OCI-LY7 (cell line): ENCODE results near the gene NECAB2. TPM values are rescaled to one million over a fixed set of nuclear protein-coding genes. Genes with fewer than 3 reads are reported as not detected.

Source experiments
- BruUV-seq: library from RNA; stranded (reverse); fragments of 400-500 nt; replicated peaks from 2 replicates; lab custom pipeline; 2021; lab: Mats Ljungman, UMichigan
- CTCF ChIA-PET: fragments of 300-600 bp; sonication (Branson Sonifier 250); formaldehyde crosslinking; loops from one replicate; lab custom pipeline; 2022; ENCODE audit warnings: antibody characterized with exemption; ENCODE audit not compliant: unreplicated experiment; lab: Charles Lee
- POLR2A ChIA-PET: fragments of 300-600 bp; sonication (Branson Sonifier 250); formaldehyde crosslinking; loops from one replicate; lab custom pipeline; 2022; ENCODE audit warnings: antibody characterized with exemption; lab: Charles Lee
- DNase-seq: peaks from one replicate; pipeline ENCODE4 v3.0.0-alpha.2; 2015; ENCODE audit warnings: low spot score
- H2AFZ ChIP-seq: fragments of 200-600 bp; sonication (generic), shearing (Covaris generic); 2 replicates; pipeline ENCODE4 v1.6.1; 2014; ENCODE audit warnings: mild to moderate bottlenecking, antibody characterized with exemption, low read length, moderate library complexity
- H3K27ac ChIP-seq: fragments of 200-600 bp; sonication (generic); 2 replicates; pipeline ENCODE4 v1.5.1; 2014; ENCODE audit warnings: mixed run types, low read depth, mild to moderate bottlenecking, moderate library complexity, low read length, inconsistent platforms; ENCODE audit not compliant: poor library complexity, severe bottlenecking
- H3K36me3 ChIP-seq: fragments of 200-600 bp; sonication (generic); 2 replicates; pipeline ENCODE4 v1.6.1; 2014; ENCODE audit warnings: mild to moderate bottlenecking, antibody characterized with exemption, low read length, moderate library complexity, mixed read lengths; ENCODE audit not compliant: insufficient read depth
- H3K4me1 ChIP-seq: fragments of 200-600 bp; sonication (generic); 2 replicates; pipeline ENCODE4 v1.5.1; 2014; ENCODE audit warnings: mild to moderate bottlenecking, low read length; ENCODE audit not compliant: insufficient read depth, poor library complexity, severe bottlenecking
- H3K4me2 ChIP-seq: fragments of 200-600 bp; sonication (generic); 2 replicates; pipeline ENCODE4 v1.6.1; 2014; ENCODE audit warnings: mild to moderate bottlenecking, low read length
- H3K4me3 ChIP-seq: fragments of 200-600 bp; sonication (generic); 2 replicates; pipeline ENCODE4 v1.5.1; 2014; ENCODE audit warnings: mild to moderate bottlenecking, low read depth, low read length; ENCODE audit not compliant: poor library complexity, severe bottlenecking
- H3K79me2 ChIP-seq: fragments of 200-600 bp; sonication (generic); 2 replicates; pipeline ENCODE4 v1.6.1; 2016; ENCODE audit warnings: low read depth, mild to moderate bottlenecking, low read length, moderate library complexity, mixed read lengths; ENCODE audit not compliant: insufficient read depth
- H3K9me2 ChIP-seq: fragments of 200-600 bp; sonication (generic); 2 replicates; pipeline ENCODE4 v1.6.1; 2016; ENCODE audit warnings: mild to moderate bottlenecking, low read length, mixed read lengths; ENCODE audit not compliant: insufficient read depth
- H3K9me3 ChIP-seq: fragments of 200-600 bp; sonication (generic); 2 replicates; pipeline ENCODE4 v1.6.1; 2014; ENCODE audit warnings: mild to moderate bottlenecking, mixed run types, low read length, mixed read lengths
- H4K20me1 ChIP-seq: fragments of 200-600 bp; sonication (generic); 2 replicates; pipeline ENCODE4 v1.6.1; 2014; ENCODE audit warnings: mild to moderate bottlenecking, antibody characterized with exemption, low read length, moderate library complexity, mixed read lengths; ENCODE audit not compliant: insufficient read depth
- CTCF ChIP-seq: fragments of 200-600 bp; sonication (generic); conservative IDR thresholded peaks from 2 replicates; pipeline ENCODE4 v1.5.1; 2014; ENCODE audit warnings: mild to moderate bottlenecking, antibody characterized with exemption, low read length, moderate library complexity, mixed read lengths
- EZH2phosphoT487 ChIP-seq: fragments of 200-600 bp; sonication (generic); IDR thresholded peaks from 2 replicates; pipeline ENCODE4 v1.6.1; 2018; ENCODE audit warnings: low read depth, borderline replicate concordance, mild to moderate bottlenecking, mixed run types, antibody characterized with exemption, low read length, moderate library complexity, mixed read lengths
- intact Hi-C: fragments of 100-400 bp; cut with micrococcal nuclease; formaldehyde crosslinking; loops from one replicate; pipeline ENCODE4 v1.10.0; 2022; ENCODE audit not compliant: unreplicated experiment
- total RNA-seq, 2 experiments: library from RNA; depleted of rRNA in 1 of 2; stranded (reverse); fragments of >200 nt in 1 of 2; shearing (Covaris generic) in 1 of 2; gene quantifications; 2 replicates each; pipeline ENCODE4 v1.2.3, GENCODE V29; 2014 to 2022

Gene NECAB2
- total RNA-seq, 2 experiments from 2014 or later = not detected

GRCh38 chr16:84041881-84042280 lies 73.8 kb downstream of the NECAB2 start:
- H3K79me2 ChIP-seq = no peaks in the 10 kb centered on the region
- no peaks in the 10 kb centered on the region for H3K4me1 ChIP-seq
- ChIA-PET POLR2A (no interaction called here), CTCF (no interaction called here)
- H3K36me3 ChIP-seq = no peaks in the 10 kb centered on the region
- intact Hi-C loops = no loop called here
- TF ChIP-seq EZH2phosphoT487 = no peak
- no peak for TF ChIP-seq CTCF
- BruUV-seq = no TSS peak
- no peaks in the 10 kb centered on the region for H4K20me1 ChIP-seq
- H3K4me3 ChIP-seq = no peak overlapping the region
- H3K27ac ChIP-seq = no peak overlapping the region
- no peaks in the 10 kb centered on the region for H3K9me3 ChIP-seq
- no peak overlapping the region for H2AFZ ChIP-seq
- DNase-seq = no peak
- no peaks in the 10 kb centered on the region for H3K9me2 ChIP-seq
- H3K4me2 ChIP-seq = no peak overlapping the region

- intact Hi-C loops = no loop called here
- CTCF ChIA-PET = no interaction called here
- Histone ChIP-seq H3K27ac (no peak within 1 kb of the TSS), H3K4me2 (no peak within 1 kb of the TSS), H3K9me2 (no peaks in the 10 kb centered on the region), H2AFZ (no peak within 1 kb of the TSS), H3K4me1 (no peaks in the 10 kb centered on the region), H3K4me3 (no peak within 1 kb of the TSS), H3K79me2 (no peaks in the 10 kb centered on the region), H3K9me3 (no peaks in the 10 kb centered on the region), H3K36me3 (no peaks in the 10 kb centered on the region), H4K20me1 (no peaks in the 10 kb centered on the region)
- TF ChIP-seq EZH2phosphoT487 (no peak), CTCF (no peak)
- POLR2A ChIA-PET = no interaction called here
- no TSS peak for BruUV-seq
- DNase-seq = no peak
Measured at GRCh38 chr16:84042308-84042878, 74.3 kb downstream of the NECAB2 start, which contains the start of gene SLC38A8. Gene SLC38A8, minus strand, starts transcription at chr16:84042795. Its CDS starts 638 bp downstream, at chr16:84042157.

GRCh38 chr16:84042879-84043485 lies 74.9 kb downstream of the NECAB2 start:
- H3K9me3 ChIP-seq = no peaks in the 10 kb centered on the region
- no peak overlapping the region for H3K4me2 ChIP-seq
- intact Hi-C loops = no loop called here
- no peaks in the 10 kb centered on the region for H4K20me1 ChIP-seq
- H3K79me2 ChIP-seq = no peaks in the 10 kb centered on the region
- POLR2A ChIA-PET = interaction anchor here (0.5 kb wide), 1 partner anchor 34 kb away, joined by 3 read pairs; no protein-coding TSS in a partner anchor
- H2AFZ ChIP-seq = no peak overlapping the region
- no peak for DNase-seq
- H3K4me1 ChIP-seq = no peaks in the 10 kb centered on the region
- H3K9me2 ChIP-seq = no peaks in the 10 kb centered on the region
- no peak overlapping the region for H3K4me3 ChIP-seq
- no peaks in the 10 kb centered on the region for H3K36me3 ChIP-seq
- H3K27ac ChIP-seq = no peak overlapping the region
- CTCF ChIA-PET = no interaction called here
- TF ChIP-seq EZH2phosphoT487 (no peak), CTCF (no peak)
- no TSS peak for BruUV-seq
